Measurements from ENCODE around the gene NLGN4Y.

Gene NLGN4Y

GRCh38 chrY:14694543-14694942, 170.2 kb downstream of the NLGN4Y start:
- Histone ChIP-seq H4K8ac (ENCODE audit: low read depth, low read length) (no peak overlapping the region), H3K23ac (ENCODE audit: low read depth, low read length, poor library complexity) (no peak overlapping the region), H2BK5ac (ENCODE audit: low read length) (no peak overlapping the region), H3K9me3 (replicated peaks in 1 of 2; ENCODE audit: control insufficient read depth in 2 of 2, insufficient read depth in 1 of 2, low read depth in 1 of 2, low read length in 2 of 2) (no peaks in the 10 kb centered on the region), H4K91ac (ENCODE audit: low read depth, low read length, poor library complexity) (no peak overlapping the region), H2BK120ac (ENCODE audit: low read depth, low read length) (no peak overlapping the region), H2AFZ (ENCODE audit: low read length) (no peak overlapping the region), H3K27me3 (ENCODE audit: control insufficient read depth in 3 of 3, insufficient read depth in 3 of 3, low read depth in 1 of 3, low read length in 3 of 3) (no peaks in the 10 kb centered on the region), H3K18ac (ENCODE audit: low read length) (no peak overlapping the region), H3K36me3 (replicated peaks in 1 of 2; ENCODE audit: control insufficient read depth in 2 of 2, insufficient read depth in 2 of 2, low read length in 2 of 2) (no peaks in the 10 kb centered on the region), H3K4ac (ENCODE audit: low read length) (no peak overlapping the region), H2AK5ac (ENCODE audit: low read depth, low read length) (no peak overlapping the region), H2BK12ac (ENCODE audit: low read length) (no peak overlapping the region), H3K9ac (ENCODE audit: low read depth, low read length, poor library complexity) (no peak overlapping the region), H3K79me1 (ENCODE audit: low read depth, low read length) (no peaks in the 10 kb centered on the region), H3K14ac (ENCODE audit: low read length) (no peak overlapping the region), H2BK15ac (ENCODE audit: low read length) (no peak overlapping the region), H3K4me2 (ENCODE audit: insufficient read depth, low read length, poor library complexity, severe bottlenecking) (no peak overlapping the region), H3K27ac (replicated peaks; ENCODE audit: low read length) (no peak overlapping the region), H3K4me3 (ENCODE audit: low read length in 2 of 2) (no peak overlapping the region), H3K4me1 (ENCODE audit: control insufficient read depth in 2 of 2, insufficient read depth in 1 of 2, low read depth in 1 of 2, low read length in 2 of 2) (no peaks in the 10 kb centered on the region)
- no peak for DNase-seq (ENCODE audit: low spot score)

GRCh38 chrY:14708158-14708557, 183.8 kb downstream of the NLGN4Y start:
- Histone ChIP-seq H3K4me1 (ENCODE audit: control insufficient read depth in 2 of 2, insufficient read depth in 1 of 2, low read depth in 1 of 2, low read length in 2 of 2) (no peaks in the 10 kb centered on the region), H3K9me3 (replicated peaks in 1 of 2; ENCODE audit: control insufficient read depth in 2 of 2, insufficient read depth in 1 of 2, low read depth in 1 of 2, low read length in 2 of 2) (no peaks in the 10 kb centered on the region), H3K27ac (replicated peaks; ENCODE audit: low read length) (no peak overlapping the region), H3K4ac (ENCODE audit: low read length) (no peak overlapping the region), H3K4me3 (ENCODE audit: low read length in 2 of 2) (no peak overlapping the region), H3K18ac (ENCODE audit: low read length) (no peak overlapping the region), H3K14ac (ENCODE audit: low read length) (no peak overlapping the region), H3K36me3 (replicated peaks in 1 of 2; ENCODE audit: control insufficient read depth in 2 of 2, insufficient read depth in 2 of 2, low read length in 2 of 2) (no peaks in the 10 kb centered on the region), H3K4me2 (ENCODE audit: insufficient read depth, low read length, poor library complexity, severe bottlenecking) (no peak overlapping the region), H3K9ac (ENCODE audit: low read depth, low read length, poor library complexity) (no peak overlapping the region), H3K79me1 (ENCODE audit: low read depth, low read length) (no peaks in the 10 kb centered on the region), H2AK5ac (ENCODE audit: low read depth, low read length) (no peak overlapping the region), H2BK15ac (ENCODE audit: low read length) (no peak overlapping the region), H2BK5ac (ENCODE audit: low read length) (no peak overlapping the region), H4K8ac (ENCODE audit: low read depth, low read length) (no peak overlapping the region), H2AFZ (ENCODE audit: low read length) (no peak overlapping the region), H3K27me3 (ENCODE audit: control insufficient read depth in 3 of 3, insufficient read depth in 3 of 3, low read depth in 1 of 3, low read length in 3 of 3) (no peaks in the 10 kb centered on the region), H3K23ac (ENCODE audit: low read depth, low read length, poor library complexity) (no peak overlapping the region), H2BK120ac (ENCODE audit: low read depth, low read length) (no peak overlapping the region), H4K91ac (ENCODE audit: low read depth, low read length, poor library complexity) (no peak overlapping the region), H2BK12ac (ENCODE audit: low read length) (no peak overlapping the region)
- DNase-seq (ENCODE audit: low spot score): no peak

GRCh38 chrY:14741596-14741995, 217.3 kb downstream of the NLGN4Y start:
- Histone ChIP-seq H3K4me2 (ENCODE audit: insufficient read depth, low read length, poor library complexity, severe bottlenecking) (no peak overlapping the region), H3K18ac (ENCODE audit: low read length) (no peak overlapping the region), H3K4me1 (ENCODE audit: control insufficient read depth in 2 of 2, insufficient read depth in 1 of 2, low read depth in 1 of 2, low read length in 2 of 2) (peaks cover 0 to 3% of the 10 kb centered on the region in 2 donors), H3K4ac (ENCODE audit: low read length) (no peak overlapping the region), H3K27ac (replicated peaks; ENCODE audit: low read length) (no peak overlapping the region), H3K14ac (ENCODE audit: low read length) (no peak overlapping the region), H3K23ac (ENCODE audit: low read depth, low read length, poor library complexity) (no peak overlapping the region), H4K8ac (ENCODE audit: low read depth, low read length) (no peak overlapping the region), H3K9ac (ENCODE audit: low read depth, low read length, poor library complexity) (no peak overlapping the region), H3K9me3 (replicated peaks in 1 of 2; ENCODE audit: control insufficient read depth in 2 of 2, insufficient read depth in 1 of 2, low read depth in 1 of 2, low read length in 2 of 2) (no peaks in the 10 kb centered on the region), H2AK5ac (ENCODE audit: low read depth, low read length) (no peak overlapping the region), H3K4me3 (ENCODE audit: low read length in 2 of 2) (no peak overlapping the region), H4K91ac (ENCODE audit: low read depth, low read length, poor library complexity) (no peak overlapping the region), H3K36me3 (replicated peaks in 1 of 2; ENCODE audit: control insufficient read depth in 2 of 2, insufficient read depth in 2 of 2, low read length in 2 of 2) (no peaks in the 10 kb centered on the region), H2BK120ac (ENCODE audit: low read depth, low read length) (no peak overlapping the region), H2BK5ac (ENCODE audit: low read length) (no peak overlapping the region), H3K79me1 (ENCODE audit: low read depth, low read length) (no peaks in the 10 kb centered on the region), H2BK15ac (ENCODE audit: low read length) (no peak overlapping the region), H3K27me3 (ENCODE audit: control insufficient read depth in 3 of 3, insufficient read depth in 3 of 3, low read depth in 1 of 3, low read length in 3 of 3) (no peaks in the 10 kb centered on the region), H2AFZ (ENCODE audit: low read length) (no peak overlapping the region), H2BK12ac (ENCODE audit: low read length) (no peak overlapping the region)
- no peak for DNase-seq (ENCODE audit: low spot score)
- no CpG with 5 or more reads among the region's 1 CpG for WGBS, 2 donors (ENCODE audit: extremely low coverage in 2 of 2, insufficient read length in 2 of 2, insufficient replicate concordance in 1 of 2)

GRCh38 chrY:14748329-14748728, 224.0 kb downstream of the NLGN4Y start:
- H2BK120ac ChIP-seq (ENCODE audit: low read depth, low read length): no peak overlapping the region
- H3K4me2 ChIP-seq (ENCODE audit: insufficient read depth, low read length, poor library complexity, severe bottlenecking): no peak overlapping the region

More at GRCh38 chrY:14748329-14748728, 224.0 kb downstream of the NLGN4Y start:
- Histone ChIP-seq H3K23ac (ENCODE audit: low read depth, low read length, poor library complexity) (no peak overlapping the region), H4K91ac (ENCODE audit: low read depth, low read length, poor library complexity) (no peak overlapping the region), H4K8ac (ENCODE audit: low read depth, low read length) (no peak overlapping the region), H2AK5ac (ENCODE audit: low read depth, low read length) (no peak overlapping the region), H3K9me3 (replicated peaks in 1 of 2; ENCODE audit: control insufficient read depth in 2 of 2, insufficient read depth in 1 of 2, low read depth in 1 of 2, low read length in 2 of 2) (no peaks in the 10 kb centered on the region), H3K9ac (ENCODE audit: low read depth, low read length, poor library complexity) (no peak overlapping the region), H3K79me1 (ENCODE audit: low read depth, low read length) (no peaks in the 10 kb centered on the region), H3K18ac (ENCODE audit: low read length) (no peak overlapping the region), H2AFZ (ENCODE audit: low read length) (no peak overlapping the region), H2BK15ac (ENCODE audit: low read length) (no peak overlapping the region), H3K4me3 (ENCODE audit: low read length in 2 of 2) (no peak overlapping the region), H3K14ac (ENCODE audit: low read length) (no peak overlapping the region), H2BK5ac (ENCODE audit: low read length) (no peak overlapping the region), H3K27ac (replicated peaks; ENCODE audit: low read length) (no peak overlapping the region), H3K36me3 (replicated peaks in 1 of 2; ENCODE audit: control insufficient read depth in 2 of 2, insufficient read depth in 2 of 2, low read length in 2 of 2) (no peaks in the 10 kb centered on the region), H3K4me1 (ENCODE audit: control insufficient read depth in 2 of 2, insufficient read depth in 1 of 2, low read depth in 1 of 2, low read length in 2 of 2) (peaks cover 0 to 3% of the 10 kb centered on the region in 2 donors), H3K4ac (ENCODE audit: low read length) (no peak overlapping the region), H2BK12ac (ENCODE audit: low read length) (no peak overlapping the region), H3K27me3 (ENCODE audit: control insufficient read depth in 3 of 3, insufficient read depth in 3 of 3, low read depth in 1 of 3, low read length in 3 of 3) (no peaks in the 10 kb centered on the region)
- no CpG with 5 or more reads among the region's 4 CpGs for WGBS, 2 donors (ENCODE audit: extremely low coverage in 2 of 2, insufficient read length in 2 of 2, insufficient replicate concordance in 1 of 2)
- DNase-seq (ENCODE audit: low spot score): no peak
